HG03139 (cell line): ENCODE results near the gene PLCH1.

Experiments
- ATAC-seq: cut with Tn5 transposase; IDR thresholded peaks from one replicate; pipeline ENCODE4 v1.9.1; 2021; ENCODE audit not compliant: unreplicated experiment

PLCH1 gene

DNA sequence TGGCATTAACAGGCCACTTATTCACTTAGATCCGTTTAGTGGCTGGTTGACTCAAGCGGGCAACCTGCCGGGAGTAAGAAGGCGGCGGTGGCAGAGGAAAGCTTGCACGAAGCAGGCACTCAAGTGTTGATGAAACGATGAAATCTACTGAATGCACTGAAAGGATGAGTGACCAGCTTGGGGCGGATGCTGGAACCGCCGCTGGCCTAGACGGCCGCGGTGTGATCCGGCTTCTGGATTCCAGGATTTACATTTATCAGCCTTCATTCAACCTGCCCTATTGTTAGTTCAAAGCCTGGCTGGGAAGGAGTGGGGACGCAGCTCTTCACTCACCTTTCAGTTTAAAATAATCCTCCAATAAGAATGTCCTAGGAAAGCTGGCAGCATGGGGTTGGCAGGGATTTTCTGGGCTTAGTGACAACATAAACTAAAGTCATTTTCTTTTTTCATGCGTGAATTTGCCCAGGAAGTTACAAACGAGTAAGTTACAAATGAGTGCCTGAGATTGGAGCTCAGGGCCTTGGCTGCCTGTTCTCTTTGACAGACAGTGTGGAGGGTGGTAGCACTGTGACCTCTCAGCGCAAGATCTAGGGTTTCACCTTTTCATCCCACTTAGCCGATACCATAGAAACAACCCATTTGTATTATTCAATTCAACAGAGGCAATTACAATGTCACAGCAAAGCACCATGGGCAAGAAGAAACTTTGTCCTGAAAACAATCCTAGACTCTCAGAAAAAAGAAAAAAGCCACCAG is 1.1 kb upstream of the PLCH1 start:
- ATAC-seq = no peak

DNA sequence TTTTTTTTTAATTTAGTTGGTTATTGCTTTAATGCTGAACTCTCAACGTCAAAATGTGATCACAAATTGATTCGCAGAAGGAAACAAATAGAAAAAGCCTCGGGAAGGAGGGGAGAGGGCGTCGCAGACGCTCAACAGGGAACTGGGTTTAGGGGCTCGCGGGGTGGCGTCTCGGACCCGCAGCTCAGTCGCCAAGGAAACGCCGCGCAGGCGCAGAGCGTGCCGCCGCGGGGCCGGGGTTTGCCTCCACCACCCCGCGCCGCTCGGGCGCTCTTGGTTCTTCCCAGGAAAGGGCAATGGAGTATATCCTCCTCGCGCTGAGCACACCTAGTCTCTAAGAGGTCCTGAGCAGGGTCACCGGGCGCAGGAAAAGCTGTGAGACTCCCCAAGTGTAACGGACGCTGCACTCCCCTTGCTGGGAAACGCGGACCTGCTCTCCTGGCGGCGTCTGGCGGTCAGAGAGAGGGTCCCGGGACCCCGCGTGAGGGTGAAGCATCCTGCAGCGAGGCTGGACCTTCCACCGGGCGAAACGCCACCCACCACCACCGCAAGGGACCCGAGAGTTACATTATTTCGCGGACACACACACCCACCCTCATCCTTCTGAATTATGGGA is 753 bp downstream of the PLCH1 start:
- ATAC-seq = no peak

DNA sequence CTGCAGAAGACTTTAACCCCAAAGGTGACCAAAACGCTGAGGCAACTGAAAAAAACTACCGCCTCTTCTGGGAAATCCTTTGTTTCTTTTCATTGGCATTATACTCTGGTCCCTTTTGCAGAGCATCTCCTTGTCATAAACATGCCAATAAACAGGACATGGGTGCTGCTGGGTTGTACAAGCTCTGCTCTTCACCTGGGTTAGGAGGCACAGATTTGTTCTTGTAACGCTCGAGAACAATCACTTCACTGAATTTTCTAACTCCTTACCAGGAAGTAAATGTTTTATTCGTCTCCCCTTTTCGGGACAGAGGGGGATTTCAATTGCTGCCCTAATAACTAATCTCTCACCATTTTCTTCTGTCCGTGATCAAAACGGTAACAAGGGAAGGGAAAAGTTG is 1.3 kb downstream of the PLCH1 start:
- no peak for ATAC-seq

DNA sequence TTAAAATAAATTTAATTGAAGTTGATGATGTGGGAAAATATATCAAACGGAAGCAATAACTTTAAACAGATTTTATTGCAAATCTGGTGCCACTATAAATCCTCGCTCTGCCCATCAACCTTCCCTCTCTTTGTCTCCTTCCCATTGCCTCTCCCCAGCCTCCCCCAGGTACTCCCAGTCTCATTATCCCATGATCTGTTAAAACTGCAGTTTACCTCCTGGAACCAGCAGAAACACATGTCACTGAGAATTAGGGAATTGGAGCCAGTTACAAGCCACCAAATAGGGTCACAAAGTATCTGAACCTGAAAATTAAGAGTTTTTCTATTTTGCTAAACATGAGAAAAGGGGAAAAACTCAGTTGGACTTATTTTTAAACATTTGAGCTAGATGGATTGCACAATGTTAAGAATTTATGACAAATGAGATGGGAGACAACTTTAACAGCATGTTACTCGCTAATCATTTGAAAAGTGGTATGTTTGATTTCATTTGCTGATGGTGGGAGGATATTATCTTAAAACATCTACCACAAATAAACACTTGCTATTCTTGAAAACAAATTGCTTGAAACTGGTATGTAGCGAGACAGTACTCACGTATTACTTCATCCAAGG is 2.4 kb downstream of the PLCH1 start:
- no peak for ATAC-seq

DNA sequence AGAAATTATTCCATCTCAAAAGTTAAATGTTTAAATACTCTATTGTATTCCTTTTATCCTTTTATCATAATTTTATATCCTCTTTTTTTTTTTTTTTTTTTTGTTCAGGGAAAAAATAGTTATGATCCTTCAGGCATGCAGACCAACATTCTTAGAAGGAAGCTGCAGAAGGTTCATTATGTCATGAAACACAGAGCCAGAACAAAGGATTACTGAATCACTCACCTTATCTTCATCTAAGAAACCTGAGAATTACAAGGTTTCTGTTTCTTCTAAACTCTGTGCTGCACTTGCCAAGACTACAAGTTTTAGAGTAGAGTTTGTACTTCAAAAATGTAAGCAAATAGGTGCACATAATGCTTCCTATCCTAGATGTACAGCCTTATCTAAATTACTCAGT is 3.3 kb downstream of the PLCH1 start:
- ATAC-seq = no peak

DNA sequence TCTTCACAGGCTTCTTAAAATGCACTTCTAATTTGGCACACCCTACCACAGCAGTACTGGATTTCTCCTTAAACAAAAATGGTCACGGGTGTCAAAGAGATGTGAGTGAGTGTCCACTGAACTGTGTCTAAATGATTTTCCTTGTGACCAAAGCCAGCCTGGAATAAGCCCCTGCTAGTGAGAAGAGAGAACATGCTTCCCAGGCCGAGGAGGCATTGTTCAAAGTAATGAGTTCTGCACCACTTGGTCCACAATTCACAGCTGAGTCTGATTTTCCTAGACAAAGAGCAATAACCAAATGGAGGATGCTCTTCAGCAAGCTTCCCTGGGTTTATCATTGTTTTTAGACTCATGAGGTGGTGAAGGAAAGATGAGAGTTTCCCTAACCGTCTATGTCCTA is 3.8 kb downstream of the PLCH1 start:
- ATAC-seq = no peak

DNA sequence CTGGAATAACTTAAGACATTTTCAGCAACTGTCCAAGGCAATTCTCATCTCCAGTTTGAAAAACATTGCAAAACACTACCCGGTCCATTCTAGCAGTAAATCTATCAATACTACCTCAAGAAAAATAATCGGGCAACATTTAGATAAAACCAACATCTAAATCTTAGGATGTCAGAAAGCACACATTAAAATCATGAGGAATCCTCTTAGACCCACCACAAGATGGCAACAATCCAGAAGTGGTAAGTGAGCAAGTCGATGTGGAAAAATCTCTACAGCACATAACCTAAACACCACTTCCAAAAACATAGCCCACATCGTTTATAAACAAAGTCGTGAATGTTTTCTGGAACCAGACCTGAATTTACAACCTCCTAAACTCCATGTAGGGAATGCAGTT is 5.7 kb downstream of the PLCH1 start:
- no peak for ATAC-seq

DNA sequence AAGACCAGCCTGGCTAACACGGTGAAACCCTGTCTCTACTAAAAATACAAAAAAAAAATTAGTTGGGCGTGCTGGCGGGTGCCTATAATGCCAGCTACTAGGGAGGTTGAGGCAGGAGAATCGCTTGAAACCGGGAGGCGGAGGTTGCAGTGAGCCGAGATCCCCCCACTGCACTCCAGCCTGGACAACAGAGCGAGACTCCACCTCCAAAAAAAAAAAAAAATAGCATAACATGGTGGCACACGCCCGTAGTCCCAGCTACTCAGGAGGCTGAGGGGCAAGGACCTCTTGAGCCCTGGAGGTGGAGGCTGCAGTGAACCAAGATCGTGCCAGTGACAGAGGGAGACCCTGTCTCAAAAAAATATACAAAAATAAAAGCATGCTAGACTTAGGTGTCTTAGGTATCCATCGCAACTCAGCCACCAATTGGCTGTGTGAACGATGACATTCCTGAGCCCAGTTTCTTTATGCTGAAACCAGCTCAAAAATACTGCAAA is 6.2 kb downstream of the PLCH1 start:
- ATAC-seq = no peak

DNA sequence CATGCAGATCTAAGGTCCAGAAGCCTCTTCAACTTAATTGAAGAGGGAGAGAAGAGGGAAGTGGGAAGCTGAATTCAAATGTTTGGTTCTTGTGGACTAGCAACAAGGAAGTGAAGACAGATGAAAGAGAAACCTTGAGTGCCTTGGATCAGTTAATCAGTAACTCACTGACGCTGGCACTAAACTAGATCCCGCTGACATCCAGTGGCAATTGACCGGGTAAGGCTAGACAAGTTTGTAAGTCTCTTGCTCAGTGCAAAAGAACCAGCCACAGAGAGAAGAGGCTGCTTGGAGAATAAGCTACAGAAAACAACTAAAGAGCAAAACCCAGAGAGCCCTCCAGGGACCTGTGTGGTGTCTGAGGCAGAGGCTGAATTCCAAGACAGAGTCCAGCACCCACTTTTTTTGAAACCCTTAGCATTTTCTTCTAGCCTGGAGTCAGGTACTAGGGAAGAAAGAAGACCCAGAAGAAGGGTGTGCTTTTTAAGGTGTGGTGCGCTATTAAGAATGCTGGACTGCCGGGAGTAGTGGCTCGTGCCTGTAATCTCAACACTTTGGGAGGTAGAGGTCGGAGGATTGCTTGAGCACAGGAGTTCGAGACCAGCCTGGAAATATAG is 6.9 kb downstream of the PLCH1 start:
- peak; percentile 97 for ATAC-seq

DNA sequence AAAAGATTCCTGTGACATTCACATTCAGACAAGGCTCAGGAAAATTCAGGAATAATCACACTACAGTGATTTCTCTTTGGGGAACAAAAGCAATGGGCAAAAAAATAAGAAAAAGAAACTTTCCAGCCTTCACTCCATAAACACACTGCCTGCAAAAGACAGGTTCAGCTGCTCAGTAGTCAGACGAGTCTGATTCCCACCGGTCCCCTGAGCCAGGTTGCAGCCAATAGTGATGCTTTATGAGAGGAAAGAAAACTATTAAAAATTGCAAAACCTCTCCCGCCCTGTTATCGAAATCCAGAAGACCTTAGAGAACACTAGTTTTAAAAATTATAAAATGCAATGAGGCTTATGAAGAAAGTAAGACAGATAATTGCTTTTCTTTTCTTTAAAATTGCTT is 8.5 kb downstream of the PLCH1 start:
- ATAC-seq = no peak

DNA sequence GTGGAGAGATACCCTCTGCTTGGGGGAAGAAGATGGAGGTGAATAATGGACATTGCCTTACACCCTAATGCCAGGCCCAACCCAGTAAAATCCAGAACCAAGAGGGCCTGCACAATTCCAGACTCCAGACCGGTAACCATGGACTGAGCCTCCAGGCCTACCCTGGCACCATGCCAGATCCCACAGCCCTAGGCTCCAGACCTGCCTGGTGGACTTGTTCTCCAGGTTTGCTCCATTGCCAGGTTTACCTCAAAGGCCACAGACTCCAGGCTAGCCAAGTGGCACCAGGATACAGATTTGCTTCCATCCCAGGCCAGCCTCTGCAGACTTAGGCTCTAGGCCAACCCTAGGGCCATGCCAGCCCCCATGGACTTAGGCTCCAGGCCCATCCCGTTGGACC is 14.0 kb downstream of the PLCH1 start:
- ATAC-seq = no peak

DNA sequence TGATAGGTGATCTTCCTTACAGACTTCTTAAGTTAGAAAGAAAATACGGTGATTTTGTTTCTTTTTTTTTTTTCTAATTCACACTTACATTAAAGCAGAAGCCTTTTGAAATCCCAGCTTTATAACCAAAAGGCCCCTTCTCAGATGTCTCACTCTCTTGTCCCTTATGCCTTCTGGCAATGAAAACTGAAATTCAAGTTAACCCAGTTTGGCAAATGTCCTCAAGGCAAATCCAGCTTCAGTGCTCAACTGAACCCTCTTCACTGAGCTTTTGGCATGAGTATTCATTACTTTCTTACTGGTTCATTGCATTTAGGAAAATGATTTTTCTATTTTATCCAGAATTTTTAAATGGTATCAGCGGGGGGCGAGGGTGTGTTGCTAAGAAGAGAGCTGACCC is 17.0 kb downstream of the PLCH1 start:
- ATAC-seq = no peak

DNA sequence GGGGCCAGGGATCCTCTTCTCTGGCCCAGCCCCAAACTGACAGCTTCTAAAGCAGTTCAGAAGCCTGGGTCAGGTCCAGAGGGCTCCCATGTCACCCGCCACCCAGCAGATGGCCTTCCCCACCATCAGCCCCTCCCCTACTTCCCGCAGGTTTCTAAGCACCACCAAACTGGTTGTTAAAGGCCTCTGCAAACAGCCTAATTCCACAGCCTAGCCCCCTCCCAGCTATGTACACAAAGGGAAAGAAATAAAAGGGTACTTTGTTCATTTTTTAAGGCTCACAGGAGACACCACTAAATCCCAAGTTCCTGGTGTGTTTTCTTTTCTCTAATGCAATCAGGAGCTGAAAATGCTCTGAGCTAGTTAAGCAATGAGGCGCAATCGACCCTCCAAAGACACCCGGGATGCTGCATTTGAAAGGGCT is 30.6 kb downstream of the PLCH1 start:
- no peak for ATAC-seq

DNA sequence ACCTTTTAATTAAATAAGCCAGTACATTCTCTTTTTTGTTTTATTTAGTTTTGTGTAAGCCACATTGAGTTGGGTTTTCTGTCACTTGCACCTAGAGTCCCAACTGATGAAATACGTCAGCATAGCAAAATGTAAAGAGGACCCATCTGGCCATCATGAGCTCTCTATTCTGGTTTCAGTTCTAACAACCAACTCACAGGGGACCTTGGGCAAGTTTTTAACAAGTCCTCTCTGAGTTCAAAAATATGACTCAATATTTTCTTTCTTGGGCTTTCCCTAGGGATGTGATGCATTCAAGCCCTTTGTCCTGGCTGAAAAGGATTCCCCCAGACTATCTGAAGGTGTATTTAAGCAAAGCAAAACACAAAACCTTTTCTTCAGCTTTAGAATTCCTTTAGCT is 32.9 kb downstream of the PLCH1 start:
- ATAC-seq = peak; percentile 81

DNA sequence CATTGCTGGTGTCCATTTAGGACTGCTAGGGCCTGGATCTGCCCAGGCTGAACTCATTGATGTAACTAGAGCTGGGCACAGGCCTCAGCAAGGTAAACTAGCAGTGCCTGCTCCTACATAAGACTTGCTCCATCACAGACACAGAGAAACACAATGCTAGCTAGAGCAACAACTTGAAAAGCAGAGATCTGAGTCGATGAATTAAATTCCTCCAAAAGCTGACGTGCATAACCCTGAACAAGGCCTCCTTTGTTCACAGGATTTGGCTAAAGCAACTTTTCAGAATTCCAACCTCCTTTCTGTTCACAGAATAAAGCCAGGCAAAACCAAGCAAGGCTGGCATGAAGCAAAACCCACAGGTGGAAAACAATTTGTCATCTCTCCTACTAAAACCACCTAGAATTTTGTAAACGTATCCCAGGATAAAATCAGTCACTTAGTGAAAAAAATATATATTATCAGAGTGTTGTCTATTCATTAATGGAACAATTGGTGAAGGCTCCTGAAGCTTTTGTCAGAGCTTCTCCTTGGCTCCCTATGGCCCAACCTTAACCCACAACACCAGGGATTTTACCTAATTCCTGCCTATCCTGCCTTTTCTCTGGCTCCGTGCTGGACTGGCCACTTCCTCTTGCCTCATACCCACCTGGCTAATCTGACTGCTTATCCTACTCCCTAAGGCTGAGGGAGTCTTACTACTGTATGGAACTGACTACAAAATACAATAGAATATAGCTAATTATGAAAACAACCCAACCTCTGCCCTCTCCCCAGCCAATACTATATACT is 39.9 kb downstream of the PLCH1 start:
- no peak for ATAC-seq

DNA sequence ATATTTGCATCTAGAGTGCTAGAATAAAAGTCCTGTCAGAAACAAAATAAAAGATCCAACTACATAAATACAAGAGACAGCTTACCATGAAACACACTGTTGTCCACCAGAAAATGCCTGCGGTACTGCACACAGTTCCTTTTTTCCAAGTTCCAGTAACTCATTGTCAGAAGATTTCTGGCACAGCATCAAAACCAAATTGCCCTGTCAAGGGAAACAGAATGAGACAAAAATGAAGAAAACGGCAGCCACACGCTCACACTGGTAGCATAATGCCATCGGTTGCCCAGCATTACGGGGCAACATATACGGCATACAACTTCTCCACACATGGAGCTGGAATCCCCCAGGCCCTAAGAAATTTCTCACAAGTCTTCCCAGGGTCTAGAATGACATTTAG is 40.8 kb downstream of the PLCH1 start:
- no peak for ATAC-seq

DNA sequence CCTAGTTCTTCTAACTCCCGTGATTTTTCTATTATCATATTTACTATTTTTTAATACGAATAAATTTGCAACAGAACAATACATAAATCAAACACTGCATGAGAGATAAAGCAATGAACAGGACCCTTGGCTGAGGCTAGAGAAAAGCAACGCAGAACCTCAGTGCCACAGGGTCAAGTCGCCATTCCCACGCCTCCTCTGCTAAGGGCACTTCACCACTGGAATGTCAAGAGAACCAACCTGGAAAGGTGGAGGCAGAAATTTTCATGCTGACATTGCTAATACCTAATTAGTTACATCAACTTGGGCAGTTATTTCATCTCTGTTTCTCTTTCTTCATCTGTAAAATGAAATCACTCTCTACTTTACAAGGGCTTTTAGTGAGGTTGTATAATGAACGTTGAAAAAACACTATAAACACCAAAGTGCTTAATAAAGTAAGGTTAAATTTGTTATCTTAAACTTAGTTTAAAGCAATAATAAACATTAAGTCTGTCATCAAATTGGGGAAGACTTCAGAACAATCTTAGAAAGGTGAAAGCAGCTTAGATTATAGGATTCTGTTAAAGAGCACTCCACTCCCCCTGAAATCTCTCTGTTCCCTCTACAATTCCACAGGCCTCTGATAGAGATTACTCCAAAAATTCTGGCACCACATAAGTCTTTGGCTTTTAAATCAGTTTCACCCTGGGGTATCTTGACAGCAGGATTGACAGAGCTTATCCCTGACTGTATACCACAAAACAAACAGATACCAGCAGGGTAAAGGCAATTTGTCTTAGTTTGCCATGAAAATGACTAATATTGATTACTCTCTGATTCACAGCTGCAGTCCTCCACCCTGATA is 41.9 kb downstream of the PLCH1 start:
- no peak for ATAC-seq

DNA sequence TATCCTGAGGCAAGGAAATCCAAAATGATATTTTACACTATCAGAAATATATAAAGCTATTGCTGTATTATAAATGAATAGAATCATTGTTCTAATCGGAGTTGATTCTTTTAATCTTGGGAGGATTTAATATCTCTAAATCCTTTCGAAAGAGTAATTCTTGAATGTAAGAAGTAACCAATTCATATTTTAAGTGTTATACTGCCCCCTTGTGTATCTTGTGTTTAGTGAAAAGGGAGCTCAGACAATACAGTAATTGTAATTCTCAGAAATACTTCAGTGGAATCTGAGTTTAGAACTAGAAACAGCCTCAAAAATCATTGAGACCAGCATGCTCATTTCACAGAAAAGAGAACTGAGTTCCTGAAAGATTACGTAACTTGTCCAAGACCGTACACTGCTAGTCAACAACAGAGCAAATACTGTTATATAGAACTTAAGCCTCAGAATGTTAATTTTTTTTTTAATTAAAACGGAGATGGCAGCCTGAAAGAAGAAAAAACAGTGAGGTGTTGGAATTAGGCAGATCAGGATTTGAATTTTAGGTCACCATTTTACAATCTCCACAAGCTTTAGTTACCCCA is 42.9 kb downstream of the PLCH1 start:
- ATAC-seq = no peak

DNA sequence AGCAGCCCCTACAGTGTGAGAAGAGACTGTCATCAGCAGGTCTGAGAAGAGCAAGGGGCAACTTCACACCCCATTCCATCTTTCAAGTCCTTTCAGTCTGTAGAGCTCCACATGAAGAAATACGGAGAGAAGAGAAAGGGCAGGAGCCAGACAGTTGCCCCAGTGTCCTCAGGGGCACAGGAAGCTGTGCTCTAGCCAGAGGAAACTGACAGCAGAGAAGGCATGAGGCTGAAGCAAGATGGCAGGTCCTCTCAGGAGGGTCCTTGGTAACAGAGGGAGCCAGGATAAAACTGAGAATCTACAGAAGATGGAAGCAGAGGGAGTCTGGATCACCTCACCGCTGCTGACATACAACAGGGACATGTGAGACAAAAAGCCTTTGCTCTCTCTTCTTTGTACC is 47.3 kb downstream of the PLCH1 start:
- no peak for ATAC-seq

DNA sequence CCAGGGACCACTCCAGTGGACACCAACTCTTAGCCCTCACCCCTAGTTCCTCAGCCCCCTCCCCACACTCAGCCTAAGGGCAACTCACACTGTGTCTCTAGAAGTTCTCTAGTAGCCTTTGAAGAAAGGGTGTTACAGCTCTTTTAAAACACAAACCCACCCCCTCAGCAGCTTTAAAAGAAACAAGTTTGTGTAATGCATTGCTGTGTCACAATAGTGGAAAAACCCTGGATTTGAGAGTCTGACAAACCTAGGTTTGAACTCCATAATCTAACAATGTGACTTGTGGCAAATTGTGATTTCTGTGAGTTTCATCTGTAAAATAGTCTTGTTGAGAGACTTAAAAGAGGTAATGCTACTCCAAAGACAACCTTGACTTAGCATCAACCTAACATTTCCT is 54.0 kb downstream of the PLCH1 start:
- no peak for ATAC-seq
